ENCODE measurements around the gene NDUFA13.
A peak's percentile ranks its signal among the peaks of the same experiment; 100 is the strongest.

Gene NDUFA13

DNA sequence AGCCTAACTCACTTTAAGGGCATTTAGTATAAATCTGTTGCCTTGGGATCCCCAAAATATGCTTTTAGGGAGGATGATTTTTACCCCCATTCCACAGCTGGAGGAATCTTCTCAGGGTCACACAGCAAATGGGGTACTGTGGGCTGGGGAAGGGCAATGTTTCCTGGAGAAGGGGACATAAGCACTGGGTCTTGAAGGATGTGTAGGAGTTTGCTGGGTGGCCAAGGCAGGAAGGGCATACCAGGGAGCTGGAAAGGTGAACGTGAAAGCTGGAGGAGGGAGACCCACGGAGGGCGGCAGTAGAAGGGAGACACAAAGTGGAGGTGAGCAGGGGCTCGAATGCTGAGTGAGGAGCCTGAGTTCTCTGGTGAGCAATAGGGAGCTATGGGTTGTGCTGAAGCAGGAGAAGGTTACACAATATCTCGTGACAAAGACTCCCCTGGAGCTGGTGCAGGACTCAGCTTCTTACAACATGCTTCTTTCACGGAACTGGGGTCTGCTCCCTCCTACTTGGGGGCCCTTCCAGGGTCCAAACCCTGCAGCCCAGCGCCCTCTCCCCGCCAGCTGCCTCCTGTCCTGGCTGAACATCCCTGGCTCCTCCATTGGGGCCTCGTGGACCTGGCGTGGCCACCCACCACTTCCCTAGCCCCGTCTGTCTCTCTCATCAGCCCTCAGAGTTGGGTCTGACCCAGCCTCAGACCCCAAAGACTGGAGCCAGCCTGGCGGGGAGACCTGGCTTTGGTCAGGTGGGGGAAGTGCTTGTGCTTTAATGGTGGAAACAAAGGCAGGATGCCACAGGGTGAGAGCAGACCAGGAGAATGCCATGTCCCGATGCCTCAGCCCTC lies 33.1 kb downstream of the NDUFA13 start:
- TF ChIP-seq, protein P1, sequence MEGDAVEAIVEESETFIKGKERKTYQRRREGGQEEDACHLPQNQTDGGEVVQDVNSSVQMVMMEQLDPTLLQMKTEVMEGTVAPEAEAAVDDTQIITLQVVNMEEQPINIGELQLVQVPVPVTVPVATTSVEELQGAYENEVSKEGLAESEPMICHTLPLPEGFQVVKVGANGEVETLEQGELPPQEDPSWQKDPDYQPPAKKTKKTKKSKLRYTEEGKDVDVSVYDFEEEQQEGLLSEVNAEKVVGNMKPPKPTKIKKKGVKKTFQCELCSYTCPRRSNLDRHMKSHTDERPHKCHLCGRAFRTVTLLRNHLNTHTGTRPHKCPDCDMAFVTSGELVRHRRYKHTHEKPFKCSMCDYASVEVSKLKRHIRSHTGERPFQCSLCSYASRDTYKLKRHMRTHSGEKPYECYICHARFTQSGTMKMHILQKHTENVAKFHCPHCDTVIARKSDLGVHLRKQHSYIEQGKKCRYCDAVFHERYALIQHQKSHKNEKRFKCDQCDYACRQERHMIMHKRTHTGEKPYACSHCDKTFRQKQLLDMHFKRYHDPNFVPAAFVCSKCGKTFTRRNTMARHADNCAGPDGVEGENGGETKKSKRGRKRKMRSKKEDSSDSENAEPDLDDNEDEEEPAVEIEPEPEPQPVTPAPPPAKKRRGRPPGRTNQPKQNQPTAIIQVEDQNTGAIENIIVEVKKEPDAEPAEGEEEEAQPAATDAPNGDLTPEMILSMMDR (IDR thresholded peaks at IDR 0.05; ENCODE audit: low read depth, low read length) = no peak
- H3K4me3 ChIP-seq (ENCODE audit: low read depth, low read length) = no peak overlapping the region

DNA sequence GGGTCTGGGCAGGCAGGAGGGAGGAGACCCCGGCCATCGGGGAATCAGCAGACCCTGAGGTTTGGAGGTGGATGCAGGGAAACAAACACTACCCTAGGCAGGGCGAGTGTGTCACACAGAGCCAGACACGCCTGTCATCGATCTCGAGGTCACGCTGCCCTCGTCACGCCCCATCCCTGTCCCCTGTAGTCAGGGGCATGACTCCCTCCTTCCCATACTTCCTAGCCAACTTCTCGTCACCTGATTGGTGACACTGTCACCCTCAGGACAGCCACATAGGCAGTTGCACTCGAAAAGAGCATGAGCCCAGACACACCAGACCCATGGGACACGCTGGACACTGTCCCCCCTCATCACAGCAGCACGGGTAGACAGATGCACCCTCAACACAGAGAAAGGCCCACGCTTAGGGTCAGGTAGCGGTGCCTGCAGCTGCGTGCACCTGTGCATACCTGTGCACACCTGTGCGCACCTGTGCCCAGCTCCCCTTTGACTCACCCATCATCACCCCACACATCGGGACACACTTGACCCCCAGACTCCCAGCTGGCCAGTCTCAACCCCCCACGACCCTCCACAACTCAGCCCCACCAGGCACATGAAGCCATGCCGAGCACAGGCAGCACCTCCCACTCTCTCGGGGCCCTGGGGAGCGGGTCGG lies 33.9 kb downstream of the NDUFA13 start:
- TF ChIP-seq, protein P1 (IDR thresholded peaks at IDR 0.05; ENCODE audit: low read depth, low read length) = no peak

DNA sequence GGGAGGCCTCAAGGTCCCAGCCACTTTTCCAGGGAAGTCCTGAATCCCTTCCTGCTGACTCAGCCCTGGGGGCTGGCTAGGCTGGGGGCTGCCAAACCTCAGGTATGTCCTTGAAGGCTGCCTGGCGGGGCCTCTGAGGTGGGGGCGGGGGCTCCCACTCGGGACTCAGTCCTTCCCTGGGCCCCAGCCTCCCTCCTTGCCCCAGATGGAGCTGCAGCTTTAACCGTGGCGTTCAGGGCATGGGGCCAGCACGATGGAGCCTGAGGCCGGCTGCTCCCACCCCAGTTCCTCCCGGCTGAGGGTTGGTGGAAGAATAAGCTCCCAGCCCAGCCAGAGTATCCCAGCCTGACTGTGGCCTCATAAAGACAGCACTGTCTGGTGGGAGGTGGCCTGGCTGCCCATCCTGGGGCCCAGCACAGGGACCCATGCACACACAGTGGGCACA lies 34.5 kb downstream of the NDUFA13 start:
- TF ChIP-seq, protein P1 (IDR thresholded peaks at IDR 0.05; ENCODE audit: low read depth, low read length) = no peak
- no peak overlapping the region for H3K4me3 ChIP-seq (ENCODE audit: low read depth, low read length)

More for the DNA sequence above, 33.9 kb downstream of the NDUFA13 start:
- no peak overlapping the region for H3K4me3 ChIP-seq (ENCODE audit: low read depth, low read length)

DNA sequence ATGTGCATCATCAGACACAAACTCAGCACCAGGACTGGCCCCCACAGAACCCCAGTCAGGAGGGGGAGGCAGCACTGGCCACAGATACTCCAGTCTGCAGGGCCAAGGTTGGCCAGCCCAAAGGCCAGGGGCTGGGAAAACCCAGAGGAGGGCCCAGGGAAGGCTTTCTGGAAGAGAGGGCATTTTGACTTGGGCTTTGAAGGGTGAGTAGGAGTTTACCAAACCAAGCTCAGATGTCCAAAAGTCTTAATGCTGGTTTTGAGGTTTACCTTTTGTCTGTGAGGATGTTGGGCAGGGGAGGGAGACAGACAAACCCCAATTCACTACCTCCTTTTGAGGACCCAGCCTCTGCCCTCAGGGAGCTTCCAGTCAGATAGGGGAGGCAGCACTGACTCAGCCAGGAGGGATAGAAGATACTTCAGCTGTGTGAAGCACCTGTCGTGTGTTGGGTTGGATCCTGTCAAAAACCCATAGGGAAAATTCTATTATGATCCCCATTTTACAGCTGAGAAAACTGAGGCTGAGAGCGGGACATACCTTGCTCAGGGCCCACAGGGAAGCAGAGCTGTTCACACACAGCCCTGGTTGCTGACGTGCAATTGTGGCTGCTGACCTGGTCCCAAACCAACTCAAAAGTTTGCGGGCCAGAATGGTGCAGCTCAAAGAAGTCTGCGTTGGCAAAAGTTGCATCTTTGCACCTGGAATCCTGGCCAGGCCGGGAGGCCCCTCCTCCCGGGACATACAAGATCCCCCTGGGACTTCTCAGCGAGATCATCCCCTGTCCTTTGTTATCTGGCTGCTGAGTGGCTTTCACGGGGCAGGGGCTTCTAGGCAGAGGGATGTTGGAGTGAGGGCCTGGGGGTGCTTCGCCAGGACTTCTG lies 35.2 kb downstream of the NDUFA13 start:
- no peak overlapping the region for H3K4me3 ChIP-seq (ENCODE audit: low read depth, low read length)
- TF ChIP-seq, protein P1 (IDR thresholded peaks at IDR 0.05; ENCODE audit: low read depth, low read length) = no peak

DNA sequence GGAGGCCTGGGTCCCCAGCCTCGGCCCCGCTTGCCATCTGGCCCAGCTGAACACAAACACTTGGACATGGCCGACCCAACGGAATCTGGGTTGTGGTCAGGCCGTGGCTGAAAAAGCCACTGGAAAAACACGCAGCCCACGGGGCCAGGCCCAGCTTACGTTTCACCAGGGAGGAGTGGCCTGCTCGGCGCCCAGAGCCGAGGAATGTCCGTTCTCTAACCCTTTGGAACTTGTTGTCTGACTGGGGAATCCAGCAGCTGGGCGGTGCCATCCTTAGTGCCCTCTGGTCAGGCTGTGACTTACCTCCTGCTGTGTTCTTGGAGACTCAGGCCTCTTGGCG lies 35.8 kb downstream of the NDUFA13 start:
- H3K4me3 ChIP-seq (ENCODE audit: low read depth, low read length) = no peak overlapping the region
- TF ChIP-seq, protein P1 (IDR thresholded peaks at IDR 0.05; ENCODE audit: low read depth, low read length) = no peak

DNA sequence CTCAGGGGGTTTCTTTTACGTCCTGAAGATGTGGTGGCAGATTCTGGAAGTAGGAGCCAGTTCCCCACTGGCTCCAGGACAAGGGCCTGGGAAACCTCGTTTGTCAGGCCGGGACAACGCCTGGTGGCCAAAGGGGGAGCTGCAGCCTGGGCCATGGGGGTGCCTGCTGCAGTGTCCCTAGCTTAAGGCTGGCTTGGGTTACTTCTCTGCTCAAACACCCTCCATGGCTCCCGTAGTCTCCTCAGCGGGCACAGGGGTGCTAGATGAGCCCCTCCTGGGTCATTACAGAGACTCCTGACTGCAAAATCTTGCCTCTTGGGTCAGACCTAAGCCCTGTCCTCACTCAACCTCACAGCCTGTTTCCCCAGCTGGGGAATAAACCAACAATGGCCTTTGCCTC lies 36.8 kb downstream of the NDUFA13 start:
- TF ChIP-seq, protein P1 (IDR thresholded peaks at IDR 0.05; ENCODE audit: low read depth, low read length) = peak; percentile 85
- no peak overlapping the region for H3K4me3 ChIP-seq (ENCODE audit: low read depth, low read length)

Measured in WI38 (cell line).